Mucosa of descending colon (tissue), 3 donors: ENCODE data around the gene GPR162. TPM values are rescaled to one million over a fixed set of nuclear protein-coding genes. Genes with fewer than 3 reads are reported as not detected.

Source experiments
- total RNA-seq, 3 donors: library from RNA; stranded (reverse); fragmentation: NEBNext Ultra II Directional in 2 of 3; extraction: Animal tissue kit (Norgen Biotek cat#: 25700) in 2 of 3; gene quantifications; one replicate each; pipeline versions ENCODE4 v1.2.1 to v1.2.4, GENCODE V29; 2021 to 2023
- donor health status: DM: no; HTN: no; CAD: no; lungs with moderate emphysema.
- donor health status: DM: no; HTN: no; CAD: no.
- donor health status: DM: no; HTN: yes; CAD: no.

GPR162 gene
- total RNA-seq, 3 donors from 2014 or later, result 1.7 to 18.6 (median 3.1) TPM

Other genes with a start within 250 kb of the GPR162 start
- 100 to 1,000 TPM; 127 to 243 (median 149) TPM for gene CHD4, start 214.4 kb upstream of the GPR162 start, total RNA-seq
- 10 to 100 TPM; 12.0 to 30.5 (median 22.7) TPM for gene LPAR5, start 185.9 kb upstream of the GPR162 start, total RNA-seq
- gene ACRBP, start 174.4 kb upstream of the GPR162 start, total RNA-seq, result 1 to 10 TPM; 1.4 to 3.0 (median 2.2) TPM
- gene ING4, start 158.7 kb upstream of the GPR162 start, total RNA-seq, result 10 to 100 TPM; 28.9 to 46.9 (median 45.9) TPM
- gene ZNF384, start 132.4 kb upstream of the GPR162 start, total RNA-seq, result 10 to 100 TPM; 54.5 to 67.8 (median 64.3) TPM
- gene PIANP, start 121.0 kb upstream of the GPR162 start, total RNA-seq, result 1 to 10 TPM in 1 of 3 donors, under 1 TPM in 1, not detected in 1; 0.53 to 2.9 TPM
- gene COPS7A, start 97.8 kb upstream of the GPR162 start, total RNA-seq, result 10 to 100 TPM; 32.8 to 47.2 (median 39.2) TPM
- 100 to 1,000 TPM; 136 to 177 (median 149) TPM for gene MLF2, start 68.7 kb upstream of the GPR162 start, total RNA-seq
- 100 to 1,000 TPM; 116 to 549 (median 122) TPM for gene PTMS, start 55.5 kb upstream of the GPR162 start, total RNA-seq
- gene LAG3, start 49.3 kb upstream of the GPR162 start, total RNA-seq, result 1 to 10 TPM; 1.8 to 4.7 (median 2.1) TPM
- 10 to 100 TPM in 2 of 3 donors, 1 to 10 TPM in 1; 8.9 to 16.5 (median 14.8) TPM for gene CD4, start 32.3 kb upstream of the GPR162 start, total RNA-seq
- 10 to 100 TPM in 1 of 3 donors, 1 to 10 TPM in 2; 1.6 to 24.2 (median 5.2) TPM for gene P3H3, start 6.6 kb downstream of the GPR162 start, total RNA-seq
- 1 to 10 TPM in 1 of 3 donors, under 1 TPM in 2; 0.38 to 5.3 (median 0.96) TPM for gene GNB3, start 19.1 kb downstream of the GPR162 start, total RNA-seq
- gene CDCA3, start 29.5 kb downstream of the GPR162 start, total RNA-seq, result 10 to 100 TPM in 1 of 3 donors, 1 to 10 TPM in 2; 2.8 to 15.3 (median 5.2) TPM
- 10 to 100 TPM; 65.9 to 80.7 (median 79.7) TPM for gene USP5, start 30.3 kb downstream of the GPR162 start, total RNA-seq
- 100 to 1,000 TPM; 408 to 766 (median 700) TPM for gene TPI1, start 45.7 kb downstream of the GPR162 start, total RNA-seq
- gene SPSB2, start 51.5 kb downstream of the GPR162 start, total RNA-seq, result 10 to 100 TPM in 2 of 3 donors, 1 to 10 TPM in 1; 9.7 to 11.7 (median 10.6) TPM
- gene LRRC23, start 83.0 kb downstream of the GPR162 start, total RNA-seq, result 10 to 100 TPM in 1 of 3 donors, 1 to 10 TPM in 2; 4.7 to 11.8 (median 4.9) TPM
- 10 to 100 TPM in 1 of 3 donors, 1 to 10 TPM in 2; 4.5 to 67.3 (median 7.6) TPM for gene ENO2, start 92.8 kb downstream of the GPR162 start, total RNA-seq
- 100 to 1,000 TPM in 1 of 3 donors, 10 to 100 TPM in 2; 68.5 to 208 (median 82.4) TPM for gene ATN1, start 106.1 kb downstream of the GPR162 start, total RNA-seq
- not detected for gene RNU7-1, start 122.0 kb downstream of the GPR162 start, total RNA-seq
- 100 to 1,000 TPM; 113 to 175 (median 130) TPM for gene C12orf57, start 122.2 kb downstream of the GPR162 start, total RNA-seq
- gene PTPN6, start 129.5 kb downstream of the GPR162 start, total RNA-seq, result 10 to 100 TPM; 37.4 to 61.7 (median 51.7) TPM
- gene PHB2, start 148.8 kb downstream of the GPR162 start, total RNA-seq, result 100 to 1,000 TPM; 204 to 266 (median 209) TPM
- 10 to 100 TPM; 29.6 to 33.7 (median 33.4) TPM for gene EMG1, start 149.1 kb downstream of the GPR162 start, total RNA-seq
- gene LPCAT3, start 196.7 kb downstream of the GPR162 start, total RNA-seq, result 100 to 1,000 TPM in 2 of 3 donors, 10 to 100 TPM in 1; 79.8 to 121 (median 102) TPM
- gene C1S, start 238.9 kb downstream of the GPR162 start, total RNA-seq, result 100 to 1,000 TPM in 2 of 3 donors, 10 to 100 TPM in 1; 36.0 to 304 (median 168) TPM